GM18909 (cell line): ENCODE measurements around the gene GSX1.
"Not testable (repeated sequence)": the region's sequence is repeated elsewhere in the genome, so short reads cannot be mapped to it uniquely, and the experiment has no call there.

ENCODE experiments used
- ATAC-seq: cut with Tn5 transposase; IDR thresholded peaks from one replicate; pipeline ENCODE4 v1.9.1; 2021; ENCODE audit warnings: mild to moderate bottlenecking; ENCODE audit not compliant: unreplicated experiment, poor library complexity

The GSX1 gene

DNA sequence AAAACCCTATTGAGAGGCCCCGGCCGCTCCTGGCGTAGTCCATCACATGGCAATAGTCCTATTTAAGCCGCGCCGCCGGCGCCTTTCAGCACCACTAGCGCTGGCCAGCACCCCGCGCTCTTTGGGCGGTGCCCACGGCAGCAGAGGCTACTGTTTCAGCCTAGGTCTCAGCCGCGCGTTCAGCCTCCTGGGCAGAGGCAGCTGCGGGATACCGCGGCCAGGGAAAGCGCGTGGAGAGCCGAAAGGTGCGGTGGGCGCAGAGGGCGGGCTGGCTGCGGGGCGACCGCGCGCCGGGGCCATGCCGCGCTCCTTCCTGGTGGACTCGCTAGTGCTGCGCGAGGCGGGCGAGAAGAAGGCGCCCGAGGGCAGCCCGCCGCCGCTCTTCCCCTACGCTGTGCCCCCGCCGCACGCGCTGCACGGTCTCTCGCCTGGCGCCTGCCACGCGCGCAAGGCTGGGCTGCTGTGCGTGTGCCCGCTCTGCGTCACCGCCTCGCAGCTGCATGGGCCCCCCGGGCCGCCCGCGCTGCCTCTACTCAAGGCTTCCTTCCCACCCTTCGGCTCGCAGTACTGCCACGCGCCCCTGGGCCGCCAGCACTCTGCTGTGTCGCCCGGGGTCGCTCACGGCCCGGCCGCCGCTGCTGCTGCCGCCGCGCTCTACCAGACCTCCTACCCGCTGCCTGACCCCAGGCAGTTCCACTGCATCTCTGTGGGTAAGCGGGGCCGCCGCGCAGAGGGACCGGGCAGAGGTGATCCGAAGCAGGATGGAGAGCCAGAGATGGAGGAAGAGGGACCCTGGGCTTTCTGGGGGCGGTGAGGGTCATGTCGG is at the start of gene GSX1:
Gene GSX1, plus strand, starts transcription at position 91 of the 826 bp plus-strand sequence. Its CDS starts 208 bp downstream, at position 299.
- no peak for ATAC-seq

GRCh38 chr13:27744801-27745200 is 47.5 kb upstream of the GSX1 start:
- ATAC-seq: no peak

GRCh38 chr13:27745301-27745700 is 47.0 kb upstream of the GSX1 start:
- ATAC-seq: no peak

- ATAC-seq: not testable (repeated sequence)
Measured at GRCh38 chr13:27748143-27748542, 44.1 kb upstream of the GSX1 start.

DNA sequence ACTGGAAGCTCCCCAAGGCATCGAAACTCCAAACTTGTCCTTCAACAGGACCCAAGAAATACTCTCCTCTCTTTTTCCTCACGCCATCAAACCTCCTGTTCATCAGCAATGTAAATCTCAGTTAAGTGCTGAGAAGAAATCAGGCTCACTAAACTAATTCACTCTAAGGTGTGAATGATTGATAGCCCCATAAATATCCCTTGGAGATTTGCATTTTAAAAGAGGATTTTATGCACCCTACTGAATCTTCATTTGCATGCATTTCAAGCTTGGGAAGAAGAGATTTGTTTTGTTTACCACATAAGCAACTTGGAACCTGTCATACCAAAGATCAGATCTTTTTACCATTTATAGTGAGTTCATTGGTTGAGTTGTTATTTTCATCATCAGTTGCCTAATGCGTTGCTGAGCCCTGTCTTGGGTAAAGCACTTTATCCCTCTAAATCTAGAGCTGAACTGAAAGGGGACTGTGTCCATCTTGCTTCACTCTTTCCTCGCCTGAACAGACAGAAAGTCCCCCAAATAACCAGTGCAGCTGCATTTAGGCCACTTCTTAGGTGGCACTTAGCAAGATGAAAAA is 40.2 kb upstream of the GSX1 start:
- no peak for ATAC-seq

- ATAC-seq: no peak
Measured at GRCh38 chr13:27765650-27766049, 26.6 kb upstream of the GSX1 start.

DNA sequence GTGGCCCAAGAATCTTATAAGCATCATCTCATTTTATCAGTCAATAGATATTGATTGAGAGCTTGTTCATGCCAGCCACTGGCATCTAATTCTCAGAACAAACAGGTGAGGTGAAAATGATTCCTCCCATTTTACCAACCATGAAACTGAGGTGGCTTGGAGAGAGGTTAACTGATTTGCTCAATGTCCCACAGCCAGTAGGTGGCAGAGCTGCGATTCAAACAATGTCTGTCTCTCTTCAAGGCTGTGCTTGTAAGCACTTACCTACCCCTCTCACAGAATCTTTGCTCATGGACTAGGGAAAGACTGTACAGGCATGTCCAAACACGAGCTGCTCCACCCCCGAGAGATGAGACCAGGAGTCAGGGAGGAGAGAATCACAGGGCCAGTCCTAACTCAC is 21.5 kb upstream of the GSX1 start:
- no peak for ATAC-seq

- no peak for ATAC-seq
Measured at GRCh38 chr13:27772651-27773425, 19.4 kb upstream of the GSX1 start.

DNA sequence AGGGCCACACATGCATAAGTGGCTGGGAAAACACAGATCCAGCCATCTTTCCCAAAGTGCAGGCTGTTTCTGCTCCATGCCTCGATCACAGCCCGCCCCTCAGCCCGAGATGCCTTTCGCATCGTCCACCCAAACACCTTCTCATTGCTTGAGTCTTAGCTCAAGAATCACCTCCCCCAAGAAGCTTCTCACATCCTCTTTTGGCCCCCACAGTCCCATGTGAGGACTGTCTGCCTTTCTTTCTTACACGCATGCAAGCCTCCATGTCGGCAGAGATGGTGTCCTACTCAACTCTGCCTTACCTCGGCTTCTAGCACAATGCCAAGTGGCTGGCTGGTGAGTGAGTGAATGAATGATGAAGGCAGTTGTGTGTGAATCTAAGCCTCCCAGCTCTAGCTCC is 18.1 kb upstream of the GSX1 start:
- no peak for ATAC-seq

GRCh38 chr13:27774651-27775050 is 17.6 kb upstream of the GSX1 start:
- no peak for ATAC-seq

DNA sequence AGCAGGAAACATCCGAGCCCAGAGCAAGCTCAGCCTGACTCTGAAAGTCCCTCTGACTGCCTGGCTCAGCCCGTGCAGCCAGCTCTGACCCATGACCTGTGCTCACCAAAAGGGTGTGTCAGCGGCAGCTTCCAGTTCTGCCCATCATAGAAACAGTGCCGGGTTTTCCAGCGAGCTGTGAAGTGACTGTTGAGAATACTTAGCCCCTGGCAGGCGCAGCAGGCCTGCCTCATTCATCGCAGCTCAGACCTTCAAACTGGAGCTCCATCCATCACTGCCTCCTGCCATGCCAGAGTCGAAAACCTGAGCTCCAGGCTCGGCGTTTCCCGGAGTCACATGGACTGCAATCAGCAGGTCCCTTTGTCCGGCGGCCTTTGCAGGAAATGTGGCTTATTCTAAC is 16.3 kb upstream of the GSX1 start:
- no peak for ATAC-seq

- ATAC-seq: no peak
Measured at GRCh38 chr13:27782151-27782550, 10.1 kb upstream of the GSX1 start.

DNA sequence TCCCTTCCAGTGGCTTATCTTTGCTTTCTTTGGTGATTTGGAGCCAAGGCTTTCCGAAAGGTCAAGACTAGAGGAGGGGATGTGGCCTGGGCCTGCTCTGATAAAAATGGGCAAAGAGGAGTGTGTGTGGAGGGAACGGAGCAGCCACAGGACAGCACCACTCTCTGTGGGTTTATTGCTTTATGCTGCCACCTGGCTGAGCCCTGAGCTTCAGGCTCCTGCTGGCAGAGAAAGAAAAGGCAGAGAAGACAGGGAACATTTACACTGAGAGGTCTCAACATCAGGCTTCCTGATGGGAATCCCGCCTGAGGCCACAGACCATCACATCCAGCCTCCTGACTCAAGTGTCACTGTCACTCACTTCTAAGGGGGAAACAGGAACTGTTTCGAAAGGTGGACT is 9.2 kb upstream of the GSX1 start:
- no peak for ATAC-seq

DNA sequence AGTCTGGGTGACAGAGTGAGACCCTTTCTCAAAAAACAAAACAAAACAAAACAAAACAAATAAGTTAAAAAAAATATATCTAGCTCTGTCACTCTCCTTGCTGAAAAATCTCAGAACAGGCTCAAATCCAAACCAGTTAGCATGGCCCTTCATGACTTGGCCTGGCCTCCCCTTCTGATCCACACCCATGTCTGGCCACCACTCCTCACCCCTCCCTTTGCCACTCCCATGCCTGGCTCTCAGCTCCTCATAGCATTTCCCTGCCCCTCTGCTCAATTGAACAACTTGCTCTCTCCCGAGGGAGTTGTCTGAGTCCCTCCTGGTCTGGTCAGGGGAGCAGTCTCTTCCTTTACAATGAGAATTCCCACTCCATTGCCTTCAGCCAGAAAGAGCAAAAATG is 4.0 kb upstream of the GSX1 start:
- no peak for ATAC-seq

GRCh38 chr13:27789153-27789494 is 3.2 kb upstream of the GSX1 start:
- ATAC-seq: no peak

- ATAC-seq: no peak
Measured at GRCh38 chr13:27789495-27790303, 2.6 kb upstream of the GSX1 start.

DNA sequence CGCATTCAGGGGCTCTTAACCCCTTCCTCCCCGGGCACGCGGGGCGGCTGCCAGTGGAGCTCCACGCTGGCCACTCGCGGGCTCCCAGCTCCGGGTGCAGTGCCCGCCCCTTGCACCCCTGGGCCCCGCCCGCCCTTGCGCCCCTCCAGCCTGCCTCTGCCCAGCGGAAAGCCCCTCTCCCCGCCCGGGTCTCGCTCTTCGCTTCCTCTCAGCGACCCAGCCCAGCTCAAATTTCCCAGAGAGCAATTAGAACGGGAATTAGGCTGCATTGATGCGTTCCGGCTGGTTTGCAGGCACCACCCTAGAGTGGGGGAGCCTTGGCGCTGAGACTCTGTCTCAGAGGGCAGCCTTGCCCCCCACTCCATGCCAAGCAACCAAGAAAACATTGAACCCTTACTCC is 1.8 kb upstream of the GSX1 start:
- ATAC-seq: no peak

- no peak for ATAC-seq
Measured at GRCh38 chr13:27791146-27791900, 960 bp upstream of the GSX1 start.

- ATAC-seq: no peak
Measured at GRCh38 chr13:27791901-27792392, 336 bp upstream of the GSX1 start.
